SK-N-MC (cell line): Measurements from ENCODE around the gene SLX1A.

Source experiments
- EZH2 ChIP-seq: fragments of 200-600 bp; sonication (generic); IDR thresholded peaks from one replicate; pipeline ENCODE4 v1.6.1; 2017; ENCODE audit warnings: antibody characterized with exemption
- FOXP2 ChIP-seq: optimal IDR thresholded peaks from 2 replicates; pipeline ENCODE3; 2011; ENCODE audit warnings: mild to moderate bottlenecking, moderate library complexity; ENCODE audit not compliant: insufficient read depth; ENCODE audit errors: extremely low read length, control extremely low read depth
- POLR2AphosphoS5 ChIP-seq: IDR thresholded peaks from 2 replicates; pipeline ENCODE4 v1.6.1; 2012; ENCODE audit warnings: mild to moderate bottlenecking, low read depth, low read length, borderline replicate concordance

- TF ChIP-seq POLR2AphosphoS5 (no peak), EZH2 (no peak), FOXP2 (no peak)
Measured at GRCh38 chr16:30185683-30186421, 7.8 kb upstream of the SLX1A start.
